SW480 (cell line): ENCODE results near the gene BRCA1.
A peak's percentile ranks its signal among the peaks of the same experiment; 100 is the strongest.
"Not testable (repeated sequence)": the region's sequence is repeated elsewhere in the genome, so short reads cannot be mapped to it uniquely, and the experiment has no call there.

Experiments
- DNase-seq: peaks from one replicate; pipeline ENCODE4 v3.0.0-alpha.2; 2016; ENCODE audit warnings: low spot score

The BRCA1 gene

DNA sequence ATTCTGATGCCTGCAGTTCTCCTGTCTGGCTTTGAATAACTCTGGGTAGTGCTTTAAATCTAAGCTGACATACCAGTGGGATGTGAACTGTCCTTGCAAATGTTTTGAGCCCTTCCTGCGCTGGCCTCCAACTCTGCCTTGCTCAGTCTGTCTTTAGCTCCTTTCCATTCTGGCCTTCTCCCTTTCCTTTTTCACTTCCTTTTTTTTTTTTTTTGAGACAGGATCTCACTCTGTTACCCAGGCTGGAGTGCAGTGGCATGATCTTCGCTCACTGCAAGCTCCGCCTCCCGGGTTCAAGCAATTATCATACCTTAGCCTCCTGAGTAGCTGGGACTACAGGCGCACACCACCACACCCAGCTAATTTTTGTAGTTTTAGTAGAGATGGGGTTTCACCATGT, 8.3 kb upstream of the BRCA1 start:
- DNase-seq, result not testable (repeated sequence)

GRCh38 chr17:43132117-43132516, 7.0 kb upstream of the BRCA1 start:
- DNase-seq, result no peak

GRCh38 chr17:43129671-43130010, 4.5 kb upstream of the BRCA1 start:
- no peak for DNase-seq

DNA sequence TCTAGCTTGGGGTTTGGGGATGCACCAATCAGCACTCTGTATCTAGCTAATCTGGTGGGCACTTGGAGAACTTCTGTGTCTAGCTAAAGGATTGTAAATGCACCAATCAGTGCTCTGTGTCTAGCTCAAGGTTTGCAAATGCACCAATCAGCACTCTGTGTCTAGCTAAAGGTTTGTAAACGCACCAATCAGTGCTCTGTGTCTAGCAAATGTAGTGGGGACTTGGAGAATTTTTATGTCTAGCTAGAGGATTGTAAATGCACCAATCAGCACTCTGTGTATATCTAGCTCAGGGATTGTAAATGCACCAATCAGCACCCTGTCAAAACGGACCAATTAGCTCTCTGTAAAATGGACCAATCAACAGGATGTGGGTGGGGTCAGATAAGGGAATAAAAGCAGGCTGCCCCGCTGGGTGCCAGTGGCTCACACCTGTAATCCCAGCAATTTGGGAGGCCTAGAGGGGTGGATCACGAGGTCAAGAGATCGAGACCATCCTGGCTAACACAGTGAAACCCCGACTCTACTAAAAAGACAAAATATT, 2.2 kb upstream of the BRCA1 start:
- DNase-seq, result not testable (repeated sequence)

DNA sequence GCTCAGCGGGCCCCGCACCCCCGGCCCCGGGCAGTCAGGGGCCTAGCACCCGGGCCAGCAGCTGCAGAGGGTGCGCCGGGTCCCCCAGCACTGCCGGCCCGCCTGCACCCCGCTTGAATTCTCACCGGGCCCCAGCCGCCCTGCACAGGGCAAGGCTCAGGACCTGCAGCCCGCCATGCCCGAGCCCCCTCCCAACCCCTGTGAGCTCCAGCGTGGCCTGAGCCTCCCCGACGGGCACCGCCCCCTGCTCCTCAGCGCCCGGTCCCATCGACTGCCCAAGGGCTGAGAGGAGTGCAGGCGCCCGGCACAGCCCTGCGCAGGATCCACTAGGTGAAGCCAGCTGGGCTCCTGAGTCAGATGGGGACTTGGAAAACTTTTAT, 1.7 kb upstream of the BRCA1 start:
- DNase-seq, result no peak

DNA sequence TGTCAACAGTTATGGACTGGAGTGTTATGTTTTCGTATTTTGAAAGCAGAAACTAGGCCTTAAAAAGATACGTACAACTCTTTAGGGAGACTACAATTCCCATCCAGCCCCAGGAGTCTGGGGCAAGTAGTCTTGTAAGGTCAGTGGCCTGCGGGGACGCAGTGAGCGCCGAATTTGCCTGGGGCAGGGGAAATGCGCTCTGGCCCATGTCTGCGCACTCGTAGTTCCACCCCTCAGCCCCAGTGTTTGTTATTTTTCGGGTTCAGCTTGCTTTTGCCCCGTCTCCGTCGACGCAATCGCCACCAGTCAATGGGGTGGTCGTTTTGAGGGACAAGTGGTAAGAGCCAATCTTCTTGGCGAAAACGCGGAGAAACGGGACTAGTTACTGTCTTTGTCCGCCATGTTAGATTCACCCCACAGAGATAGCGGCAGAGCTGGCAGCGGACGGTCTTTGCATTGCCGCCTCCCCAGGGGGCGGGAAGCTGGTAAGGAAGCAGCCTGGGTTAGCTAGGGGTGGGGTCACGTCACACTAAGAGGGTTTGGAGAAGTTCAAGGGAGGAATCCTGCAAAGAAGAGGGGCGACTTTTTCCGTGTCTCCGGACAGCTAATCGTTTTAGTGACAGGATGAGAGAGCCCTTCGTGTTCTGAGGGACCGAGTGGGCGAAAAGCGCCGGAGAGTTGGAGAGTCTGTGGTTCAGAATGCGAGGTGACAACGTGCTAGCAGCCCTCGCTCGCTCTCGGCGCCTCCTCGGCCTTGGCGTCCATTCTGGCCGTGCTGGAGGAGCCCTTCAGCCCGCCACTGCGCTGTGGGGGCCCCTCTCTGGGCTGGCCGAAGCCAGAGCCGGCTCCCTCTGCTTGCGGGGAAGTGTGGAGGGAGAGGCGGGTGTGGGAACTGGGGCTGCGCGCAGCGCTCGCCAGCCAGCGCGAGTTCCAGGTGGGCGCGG, 1.1 kb upstream of the BRCA1 start:
- peak; percentile 33 for DNase-seq

DNA sequence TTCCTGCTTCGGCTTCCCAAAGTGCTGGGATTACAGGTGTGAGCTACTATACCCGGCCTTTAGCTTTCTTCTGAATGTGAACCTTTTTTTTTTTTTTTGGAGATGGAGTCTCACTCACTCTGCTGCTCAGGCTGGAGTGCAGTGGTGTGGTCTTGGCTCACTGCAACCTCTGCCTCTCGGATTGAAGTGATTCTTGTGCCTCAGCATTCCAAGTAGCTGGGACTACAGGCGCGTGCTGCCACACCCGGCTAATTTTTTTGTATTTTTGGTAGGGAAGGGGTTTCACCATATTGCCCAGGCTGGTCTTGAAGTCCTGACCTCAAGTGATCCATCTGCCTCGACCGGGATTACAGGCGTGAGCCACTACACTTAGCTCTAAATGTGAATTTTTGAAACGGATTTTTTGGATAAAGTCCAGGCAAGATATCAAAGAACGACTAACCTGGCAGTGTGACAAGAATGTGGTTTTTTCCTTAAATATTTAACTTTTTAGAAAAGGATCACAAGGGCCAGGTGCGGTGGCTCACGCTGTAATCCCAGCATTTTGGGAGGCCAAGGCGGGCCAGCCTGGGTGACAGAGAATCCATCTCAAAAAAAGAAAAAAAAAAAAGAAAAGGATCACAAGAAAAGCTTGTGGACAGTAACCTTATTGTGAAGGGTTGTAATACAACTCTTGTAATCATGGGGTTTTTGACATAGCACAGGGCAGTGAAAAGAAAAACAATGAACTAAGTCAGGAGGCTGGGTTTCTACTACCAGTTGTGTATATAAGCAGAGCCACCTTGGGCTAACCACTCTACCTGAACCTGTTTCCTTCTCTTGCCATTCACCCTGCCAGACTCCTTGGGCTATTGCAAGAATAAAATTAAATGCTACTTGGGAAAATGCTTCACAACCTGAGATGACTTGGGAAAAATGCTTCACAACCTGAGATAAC, 6.2 kb downstream of the BRCA1 start:
- DNase-seq, result no peak

- no peak for DNase-seq
Measured at GRCh38 chr17:43114151-43114552, 11.0 kb downstream of the BRCA1 start.

GRCh38 chr17:43106552-43106951, 18.6 kb downstream of the BRCA1 start:
- no peak for DNase-seq

GRCh38 chr17:43105146-43105545, 20.0 kb downstream of the BRCA1 start:
- DNase-seq, result no peak

- no peak for DNase-seq
Measured at GRCh38 chr17:43104665-43105064, 20.5 kb downstream of the BRCA1 start.

- DNase-seq, result not testable (repeated sequence)
Measured at GRCh38 chr17:43095364-43095763, 29.8 kb downstream of the BRCA1 start.

DNA sequence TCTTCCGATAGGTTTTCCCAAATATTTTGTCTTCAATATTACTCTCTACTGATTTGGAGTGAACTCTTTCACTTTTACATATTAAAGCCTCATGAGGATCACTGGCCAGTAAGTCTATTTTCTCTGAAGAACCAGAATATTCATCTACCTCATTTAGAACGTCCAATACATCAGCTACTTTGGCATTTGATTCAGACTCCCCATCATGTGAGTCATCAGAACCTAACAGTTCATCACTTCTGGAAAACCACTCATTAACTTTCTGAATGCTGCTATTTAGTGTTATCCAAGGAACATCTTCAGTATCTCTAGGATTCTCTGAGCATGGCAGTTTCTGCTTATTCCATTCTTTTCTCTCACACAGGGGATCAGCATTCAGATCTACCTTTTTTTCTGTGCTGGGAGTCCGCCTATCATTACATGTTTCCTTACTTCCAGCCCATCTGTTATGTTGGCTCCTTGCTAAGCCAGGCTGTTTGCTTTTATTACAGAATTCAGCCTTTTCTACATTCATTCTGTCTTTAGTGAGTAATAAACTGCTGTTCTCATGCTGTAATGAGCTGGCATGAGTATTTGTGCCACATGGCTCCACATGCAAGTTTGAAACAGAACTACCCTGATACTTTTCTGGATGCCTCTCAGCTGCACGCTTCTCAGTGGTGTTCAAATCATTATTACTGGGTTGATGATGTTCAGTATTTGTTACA, 30.9 kb downstream of the BRCA1 start:
- no peak for DNase-seq

DNA sequence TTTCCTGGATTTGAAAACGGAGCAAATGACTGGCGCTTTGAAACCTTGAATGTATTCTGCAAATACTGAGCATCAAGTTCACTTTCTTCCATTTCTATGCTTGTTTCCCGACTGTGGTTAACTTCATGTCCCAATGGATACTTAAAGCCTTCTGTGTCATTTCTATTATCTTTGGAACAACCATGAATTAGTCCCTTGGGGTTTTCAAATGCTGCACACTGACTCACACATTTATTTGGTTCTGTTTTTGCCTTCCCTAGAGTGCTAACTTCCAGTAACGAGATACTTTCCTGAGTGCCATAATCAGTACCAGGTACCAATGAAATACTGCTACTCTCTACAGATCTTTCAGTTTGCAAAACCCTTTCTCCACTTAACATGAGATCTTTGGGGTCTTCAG, 32.3 kb downstream of the BRCA1 start:
- DNase-seq, result no peak

- DNase-seq, result no peak
Measured at GRCh38 chr17:43090022-43090421, 35.1 kb downstream of the BRCA1 start.

DNA sequence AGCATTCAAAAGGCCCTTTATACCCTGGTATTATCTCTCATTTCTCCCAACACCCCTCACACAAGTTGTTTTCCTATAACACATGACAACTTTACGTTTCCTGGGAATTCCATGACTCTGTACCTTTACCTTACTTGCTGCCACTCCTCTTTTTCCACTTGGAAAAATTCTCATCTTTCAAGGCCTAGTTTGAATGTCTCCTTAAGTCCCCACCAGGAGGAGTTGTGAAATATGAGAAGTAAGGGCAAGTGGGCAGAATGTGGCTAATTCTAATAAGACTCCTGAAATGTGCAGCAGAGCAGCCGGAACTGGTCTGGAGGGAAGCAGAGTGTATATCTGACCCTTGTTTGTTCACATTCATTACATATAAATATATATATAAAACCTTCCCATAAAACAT, 39.7 kb downstream of the BRCA1 start:
- no peak for DNase-seq

DNA sequence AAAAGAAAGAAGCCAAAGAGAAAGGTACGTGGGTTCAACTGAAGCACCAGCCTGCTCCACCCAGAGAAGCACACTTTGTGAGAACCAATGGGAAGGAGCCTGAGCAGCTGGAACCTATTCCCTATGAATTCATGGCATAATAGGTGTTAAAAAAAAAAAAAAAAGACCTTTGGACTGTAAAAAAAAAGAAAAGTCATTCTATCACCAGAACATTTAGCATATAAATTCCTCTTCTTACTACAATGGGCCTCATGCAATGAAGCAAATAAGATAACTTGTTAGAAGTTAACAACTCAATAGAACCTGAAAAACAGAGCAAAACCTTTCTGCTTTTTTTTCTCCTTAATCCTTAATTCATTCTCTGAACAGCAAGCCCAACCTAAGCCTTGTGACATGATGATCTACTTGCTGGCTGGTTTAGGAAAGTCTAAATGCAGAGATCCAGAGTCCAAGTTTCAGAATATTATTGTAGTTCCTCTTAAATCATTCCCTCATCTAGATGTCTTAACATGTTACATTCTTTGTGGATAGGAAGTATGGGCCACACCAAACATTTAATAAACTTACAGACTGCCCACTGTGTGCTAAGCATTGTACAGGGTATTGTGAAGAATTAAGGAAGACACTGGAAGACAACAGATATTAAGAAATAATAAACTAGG, 45.4 kb downstream of the BRCA1 start:
- DNase-seq, result no peak

DNA sequence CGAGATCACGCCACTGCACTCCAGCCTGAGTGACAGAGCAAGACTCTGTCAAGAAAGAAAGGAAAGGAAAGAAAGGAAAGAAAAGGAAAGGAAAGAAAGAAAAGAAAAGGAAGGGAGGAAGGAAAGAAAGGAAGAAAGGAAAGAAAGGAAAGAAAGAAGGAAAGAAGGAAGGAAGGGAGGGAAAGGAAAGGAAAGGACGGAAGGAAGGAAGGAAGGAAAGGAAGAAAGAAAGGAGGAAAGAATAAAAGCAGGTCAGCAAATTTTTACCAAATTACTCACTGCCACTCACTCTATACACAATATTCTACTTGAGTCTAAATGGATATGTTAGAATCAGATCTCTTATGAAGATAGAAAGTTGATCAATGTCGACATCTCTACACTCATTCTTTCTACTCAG, 50.3 kb downstream of the BRCA1 start:
- DNase-seq, result no peak

GRCh38 chr17:43070872-43071271, 54.3 kb downstream of the BRCA1 start:
- no peak for DNase-seq

DNA sequence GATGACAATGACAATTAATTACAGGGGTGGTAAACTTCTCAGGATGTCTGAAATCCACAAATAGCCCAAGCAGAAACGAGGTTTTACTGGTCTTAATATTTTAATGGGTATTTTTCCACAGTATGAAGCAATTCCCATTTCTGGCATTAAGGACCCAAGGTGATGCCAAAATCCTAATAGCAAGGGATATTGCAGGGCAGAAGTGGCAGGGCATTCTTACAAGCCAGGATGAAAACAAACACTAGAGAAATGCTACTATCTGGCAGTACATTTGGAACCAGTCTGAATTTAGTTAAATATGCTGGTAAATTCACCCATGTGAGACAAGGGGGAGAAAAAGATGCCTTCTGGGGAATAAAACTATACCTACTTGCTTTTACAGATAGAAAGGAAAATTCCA, 54.9 kb downstream of the BRCA1 start:
- no peak for DNase-seq

GRCh38 chr17:43069368-43069898, 55.7 kb downstream of the BRCA1 start:
- no peak for DNase-seq
